ENCODE data around the gene PRF1. TPM values are rescaled to one million over a fixed set of nuclear protein-coding genes. Genes with fewer than 3 reads are reported as not detected.
"Not testable (repeated sequence)": the region's sequence is repeated elsewhere in the genome, so short reads cannot be mapped to it uniquely, and the experiment has no call there.

The PRF1 gene
- total RNA-seq, 1 donor from 2014 or later = 6.2 TPM

DNA sequence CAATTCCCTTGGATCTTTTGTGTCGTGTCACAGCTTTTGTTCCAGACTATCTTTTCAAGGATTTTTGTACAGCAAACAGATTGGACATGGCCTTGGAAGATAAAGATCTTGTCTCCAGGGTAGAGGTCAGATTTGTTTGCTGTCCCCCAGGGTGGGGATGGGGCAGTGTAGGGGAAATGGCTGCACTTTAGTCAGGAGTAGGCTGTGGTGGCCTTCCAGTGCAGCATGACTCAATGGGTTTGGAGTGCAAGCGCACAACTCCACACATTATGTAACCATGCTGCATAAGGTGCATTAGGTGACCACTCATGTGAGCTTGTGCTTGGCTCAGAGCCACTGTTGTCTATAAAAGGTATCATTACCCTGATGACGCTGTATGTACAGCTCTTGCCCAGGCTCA is 45.9 kb upstream of the PRF1 start:
- Histone ChIP-seq H3K27ac (no peak overlapping the region), H3K9me3 (no peaks in the 10 kb centered on the region), H3K4me1 (no peaks in the 10 kb centered on the region), H3K4me3 (no peak overlapping the region), H3K36me3 (no peaks in the 10 kb centered on the region), H3K27me3 (no peaks in the 10 kb centered on the region)
- no peak for DNase-seq (ENCODE audit: low spot score in 2 of 2)
- intact Hi-C loops (cut with DNase I) = no loop called here
- TF ChIP-seq, protein P1, sequence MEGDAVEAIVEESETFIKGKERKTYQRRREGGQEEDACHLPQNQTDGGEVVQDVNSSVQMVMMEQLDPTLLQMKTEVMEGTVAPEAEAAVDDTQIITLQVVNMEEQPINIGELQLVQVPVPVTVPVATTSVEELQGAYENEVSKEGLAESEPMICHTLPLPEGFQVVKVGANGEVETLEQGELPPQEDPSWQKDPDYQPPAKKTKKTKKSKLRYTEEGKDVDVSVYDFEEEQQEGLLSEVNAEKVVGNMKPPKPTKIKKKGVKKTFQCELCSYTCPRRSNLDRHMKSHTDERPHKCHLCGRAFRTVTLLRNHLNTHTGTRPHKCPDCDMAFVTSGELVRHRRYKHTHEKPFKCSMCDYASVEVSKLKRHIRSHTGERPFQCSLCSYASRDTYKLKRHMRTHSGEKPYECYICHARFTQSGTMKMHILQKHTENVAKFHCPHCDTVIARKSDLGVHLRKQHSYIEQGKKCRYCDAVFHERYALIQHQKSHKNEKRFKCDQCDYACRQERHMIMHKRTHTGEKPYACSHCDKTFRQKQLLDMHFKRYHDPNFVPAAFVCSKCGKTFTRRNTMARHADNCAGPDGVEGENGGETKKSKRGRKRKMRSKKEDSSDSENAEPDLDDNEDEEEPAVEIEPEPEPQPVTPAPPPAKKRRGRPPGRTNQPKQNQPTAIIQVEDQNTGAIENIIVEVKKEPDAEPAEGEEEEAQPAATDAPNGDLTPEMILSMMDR (IDR thresholded peaks at IDR 0.05) = no peak

DNA sequence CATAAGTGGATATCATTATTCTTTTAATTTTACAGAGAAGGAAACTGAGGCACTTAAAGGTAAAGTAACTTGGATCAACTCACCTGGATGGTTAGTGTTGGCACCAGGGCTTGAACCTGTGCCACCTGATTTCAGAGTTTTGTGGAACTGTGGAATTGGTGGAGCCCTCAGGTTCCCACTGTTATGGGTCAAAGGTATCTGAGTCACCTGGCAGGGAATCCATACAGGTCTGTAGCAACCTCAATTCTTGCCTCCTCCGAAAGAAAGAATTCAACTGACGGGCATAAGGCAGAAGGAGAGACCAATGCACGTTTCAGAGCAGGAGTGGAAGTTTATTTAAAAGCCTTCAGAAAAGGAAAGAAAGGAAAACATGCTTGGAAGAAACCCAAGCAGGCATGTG is 44.5 kb upstream of the PRF1 start:
- DNase-seq (ENCODE audit: low spot score in 2 of 2) = no peak
- Histone ChIP-seq H3K27ac (no peak overlapping the region), H3K36me3 (no peaks in the 10 kb centered on the region), H3K4me1 (no peaks in the 10 kb centered on the region), H3K4me3 (no peak overlapping the region), H3K27me3 (no peaks in the 10 kb centered on the region), H3K9me3 (no peaks in the 10 kb centered on the region)
- TF ChIP-seq, protein P1 (IDR thresholded peaks at IDR 0.05) = no peak
- intact Hi-C loops (cut with DNase I) = no loop called here

DNA sequence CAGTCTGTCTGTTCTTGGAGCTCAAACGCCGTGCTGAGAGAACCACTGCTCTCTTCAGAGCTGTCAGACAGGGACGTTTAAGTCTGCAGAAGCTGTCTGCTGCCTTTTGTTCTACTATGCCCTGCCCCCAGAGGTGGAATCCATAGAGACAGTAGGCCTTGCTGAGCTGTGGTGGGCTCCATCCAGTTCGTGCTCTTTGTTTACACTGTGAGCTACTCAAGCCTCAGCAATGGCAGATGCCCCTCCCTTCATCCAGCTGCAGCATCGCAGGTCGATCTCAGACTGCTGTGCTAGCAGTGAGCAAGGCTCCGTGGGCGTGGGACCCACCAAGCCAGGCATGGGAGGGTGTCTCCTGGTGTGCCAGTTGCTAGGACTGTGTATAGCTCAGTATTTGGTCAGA is 42.4 kb upstream of the PRF1 start:
- H3K27ac ChIP-seq; intact Hi-C loops (cut with DNase I); DNase-seq (ENCODE audit: low spot score in 2 of 2); H3K4me3 ChIP-seq; H3K4me1 ChIP-seq; H3K36me3 ChIP-seq; H3K27me3 ChIP-seq; H3K9me3 ChIP-seq: not testable (repeated sequence)

DNA sequence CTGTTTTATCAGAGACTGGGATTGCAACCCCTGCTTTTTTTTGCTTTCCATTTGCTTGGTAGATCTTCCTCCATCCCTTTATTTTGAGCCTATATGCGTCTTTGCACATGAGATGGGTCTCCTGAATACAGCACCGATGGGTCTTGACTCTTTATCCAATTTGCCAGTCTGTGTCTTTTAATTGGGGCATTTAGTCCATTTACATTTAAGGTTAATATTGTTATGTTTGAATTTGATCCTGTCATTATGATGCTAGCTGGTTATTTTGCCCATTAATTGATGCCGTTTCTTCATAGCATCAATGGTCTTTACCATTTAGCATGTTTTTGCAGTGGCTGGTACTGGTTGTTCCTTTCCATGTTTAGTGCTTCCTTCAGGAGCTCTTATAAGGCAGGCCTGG is 40.7 kb upstream of the PRF1 start:
- DNase-seq (ENCODE audit: low spot score in 2 of 2); H3K27me3 ChIP-seq; H3K36me3 ChIP-seq; H3K4me3 ChIP-seq; intact Hi-C loops (cut with DNase I); H3K9me3 ChIP-seq; H3K27ac ChIP-seq; H3K4me1 ChIP-seq: not testable (repeated sequence)

DNA sequence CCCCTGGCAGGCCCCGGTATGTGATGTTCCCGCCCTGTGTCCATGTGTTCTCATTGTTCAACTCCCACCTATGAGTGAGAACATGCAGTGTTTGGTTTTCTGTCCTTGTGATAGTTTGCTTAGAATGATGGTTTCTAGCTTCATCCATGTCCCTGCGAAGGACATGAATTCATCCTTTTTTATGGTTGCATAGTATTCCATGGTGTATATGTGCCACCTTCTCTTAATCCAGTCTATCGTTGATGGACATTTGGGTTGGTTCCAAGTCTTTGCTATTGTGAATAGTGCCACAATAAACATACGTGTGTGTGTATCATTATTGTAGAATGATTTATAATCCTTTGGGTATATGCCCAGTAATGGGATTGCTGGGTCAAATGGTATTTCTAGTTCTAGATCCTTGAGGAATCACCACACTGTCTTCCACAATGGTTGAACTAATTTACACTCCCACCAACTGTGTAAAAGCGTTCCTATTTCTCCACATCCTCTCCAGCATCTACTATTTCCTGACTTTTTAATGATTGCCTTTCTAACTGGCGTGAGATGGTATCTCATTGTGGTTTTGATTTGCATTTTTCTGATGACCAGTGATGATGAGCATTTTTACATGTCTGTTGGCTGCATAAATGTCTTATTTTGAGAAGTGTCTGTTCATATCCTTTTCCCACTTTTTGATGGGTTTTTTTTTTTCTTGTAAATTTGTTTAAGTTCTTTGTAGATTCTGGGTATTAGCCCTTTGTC is 37.3 kb upstream of the PRF1 start:
- H3K9me3 ChIP-seq; H3K4me1 ChIP-seq; H3K27ac ChIP-seq; H3K27me3 ChIP-seq; H3K4me3 ChIP-seq; H3K36me3 ChIP-seq; DNase-seq (ENCODE audit: low spot score in 2 of 2); intact Hi-C loops (cut with DNase I): not testable (repeated sequence)

DNA sequence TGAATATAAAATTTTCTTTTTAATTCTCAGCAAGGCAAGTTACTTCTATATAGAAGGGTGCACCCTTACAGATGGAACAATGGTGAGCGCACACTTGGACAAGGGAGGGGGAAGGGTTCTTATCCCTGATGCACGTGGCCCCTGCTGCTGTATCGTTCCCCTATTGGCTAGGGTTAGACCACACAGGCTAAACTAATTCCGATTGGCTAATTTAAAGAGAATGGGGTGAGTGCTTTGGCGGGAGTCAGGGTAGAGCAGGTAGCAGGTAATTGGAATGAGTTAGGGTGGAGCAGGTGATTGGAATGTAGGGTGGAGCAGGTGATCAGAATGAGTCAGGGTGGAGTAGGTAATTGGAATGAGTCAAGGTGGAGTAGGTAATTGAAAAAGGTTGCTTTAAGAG is 32.0 kb upstream of the PRF1 start:
- not testable (repeated sequence) for DNase-seq (ENCODE audit: low spot score in 2 of 2); H3K36me3 ChIP-seq

DNA sequence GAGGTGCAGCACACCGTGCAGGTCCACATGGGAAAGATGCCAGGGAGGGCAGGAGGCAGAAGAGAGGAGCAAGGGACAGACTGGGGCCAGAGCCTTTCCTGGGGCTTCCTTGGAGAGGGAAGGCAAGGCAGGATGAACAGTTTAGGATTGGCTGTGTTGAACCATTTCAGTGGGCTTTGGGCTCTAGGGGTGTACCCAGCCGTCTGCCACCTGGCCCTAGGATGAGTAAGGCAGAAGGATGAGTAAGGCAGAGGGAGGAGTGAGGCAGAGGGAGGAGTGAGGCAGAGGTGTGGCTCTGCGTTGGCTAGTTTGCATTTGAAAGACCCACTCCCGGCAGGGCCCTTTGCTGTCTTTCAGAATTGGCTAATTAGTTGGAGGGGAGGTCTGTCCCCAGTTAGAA is 31.5 kb upstream of the PRF1 start:
- Histone ChIP-seq H3K4me3 (no peak overlapping the region), H3K4me1 (no peaks in the 10 kb centered on the region), H3K9me3 (peaks cover 0 to 6% of the 10 kb centered on the region in 2 donors), H3K27ac (no peak overlapping the region), H3K27me3 (no peaks in the 10 kb centered on the region), H3K36me3 (no peaks in the 10 kb centered on the region)
- DNase-seq (ENCODE audit: low spot score in 2 of 2) = no peak
- TF ChIP-seq, protein P1 (IDR thresholded peaks at IDR 0.05) = no peak
- intact Hi-C loops (cut with DNase I) = no loop called here

More for the DNA sequence above, 32.0 kb upstream of the PRF1 start:
- H3K27ac ChIP-seq; H3K9me3 ChIP-seq; intact Hi-C loops (cut with DNase I); H3K27me3 ChIP-seq; H3K4me3 ChIP-seq; H3K4me1 ChIP-seq: not testable (repeated sequence)

DNA sequence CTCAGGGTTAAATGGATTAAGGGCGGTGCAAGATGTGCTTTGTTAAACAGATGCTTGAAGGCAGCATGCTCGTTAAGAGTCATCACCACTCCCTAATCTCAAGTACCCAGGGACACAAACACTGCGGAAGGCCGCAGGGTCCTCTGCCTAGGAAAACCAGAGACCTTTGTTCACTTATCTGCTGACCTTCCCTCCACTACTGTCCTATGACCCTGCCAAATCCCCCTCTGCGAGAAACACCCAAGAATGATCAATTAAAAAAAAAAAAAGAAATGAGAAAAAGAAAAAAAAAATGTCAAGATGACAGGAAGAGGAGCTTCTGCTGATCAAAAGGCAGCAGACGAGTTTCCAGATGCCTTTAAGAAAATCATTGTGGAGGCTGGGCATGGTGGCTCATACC is 29.2 kb upstream of the PRF1 start:
- H3K27me3 ChIP-seq; H3K4me1 ChIP-seq; DNase-seq (ENCODE audit: low spot score in 2 of 2); H3K36me3 ChIP-seq; H3K4me3 ChIP-seq; intact Hi-C loops (cut with DNase I); H3K27ac ChIP-seq; H3K9me3 ChIP-seq: not testable (repeated sequence)
